WTC11 (cell line): Measurements from ENCODE around the gene GSG1L2. TPM values are rescaled to one million over a fixed set of nuclear protein-coding genes. Genes with fewer than 3 reads are reported as not detected.

Experiments used
- ATAC-seq: fragments of 200-7000 bp; cut with Tn5 transposase; 2 replicates; pipeline ENCODE4 v1.10.0; 2021; ENCODE audit warnings: mild to moderate bottlenecking, moderate library complexity
- CTCF ChIA-PET: fragments of 300-600 bp; sonication (Branson Sonifier 250); formaldehyde crosslinking; loops from one replicate; lab custom pipeline; 2021; ENCODE audit warnings: antibody characterized with exemption; lab: Charles Lee
- POLR2A ChIA-PET: fragments of 350-600 bp; sonication (Branson Sonifier 250); formaldehyde crosslinking; loops from one replicate; lab custom pipeline; 2021; ENCODE audit warnings: antibody characterized with exemption; lab: Charles Lee
- DNase-seq: peaks from one replicate; pipeline ENCODE4 v3.0.0; 2021; ENCODE audit warnings: low spot score
- H3K27ac Mint-ChIP-seq: 2 replicates; pipeline ENCODE4 v1.8.0; 2021; ENCODE audit warnings: mixed read lengths
- H3K27me3 Mint-ChIP-seq: 2 replicates; pipeline ENCODE4 v1.8.0; 2021; ENCODE audit warnings: low read depth, mild to moderate bottlenecking, moderate library complexity, mixed read lengths
- H3K36me3 Mint-ChIP-seq: 2 replicates; pipeline ENCODE4 v1.8.0; 2021; ENCODE audit warnings: mixed read lengths
- H3K4me1 Mint-ChIP-seq: 2 replicates; pipeline ENCODE4 v1.8.0; 2022; ENCODE audit warnings: mixed read lengths
- H3K4me3 Mint-ChIP-seq: 2 replicates; pipeline ENCODE4 v1.8.0; 2021; ENCODE audit warnings: mild to moderate bottlenecking, moderate library complexity, mixed read lengths
- H3K9me3 Mint-ChIP-seq: 2 replicates; pipeline ENCODE4 v1.8.0; 2021; ENCODE audit warnings: mixed read lengths
- ATF6 ChIP-seq: sonication (generic); formaldehyde crosslinking; IDR thresholded peaks from 2 replicates; pipeline ENCODE4 v1.8.1; 2023; ENCODE audit warnings: mild to moderate bottlenecking, missing genetic modification reagents
- CDX4 ChIP-seq: fragments of 250-450 bp; sonication (Bioruptor Pico); IDR thresholded peaks from 2 replicates; pipeline ENCODE4 v1.9.0; 2021; ENCODE audit warnings: moderate library complexity, mild to moderate bottlenecking, inconsistent platforms, borderline replicate concordance
- ELF4 ChIP-seq: sonication (generic); formaldehyde crosslinking; IDR thresholded peaks from 2 replicates; pipeline ENCODE4 v1.8.1; 2022; ENCODE audit warnings: low read depth, mild to moderate bottlenecking, moderate library complexity, missing genetic modification reagents
- EMX1 ChIP-seq: fragments of 250-450 bp; sonication (Bioruptor Pico); IDR thresholded peaks from 2 replicates; pipeline ENCODE4 v1.8.0; 2021; ENCODE audit warnings: mild to moderate bottlenecking
- FOXP1 ChIP-seq: sonication (generic); formaldehyde crosslinking; IDR thresholded peaks from 2 replicates; pipeline ENCODE4 v1.8.0; 2022; ENCODE audit warnings: missing genetic modification reagents, mild to moderate bottlenecking, moderate library complexity, borderline replicate concordance
- FOXP4 ChIP-seq: sonication (generic); formaldehyde crosslinking; IDR thresholded peaks from 2 replicates; pipeline ENCODE4 v1.8.0; 2022; ENCODE audit warnings: mild to moderate bottlenecking, missing genetic modification reagents
- GABPB1 ChIP-seq: sonication (generic); formaldehyde crosslinking; IDR thresholded peaks from 2 replicates; pipeline ENCODE4 v1.8.1; 2023; ENCODE audit warnings: mild to moderate bottlenecking, missing genetic modification reagents
- MXD4 ChIP-seq: fragments of 250-450 bp; sonication (Bioruptor Pico); IDR thresholded peaks from 2 replicates; pipeline ENCODE4 v1.8.0; 2021; ENCODE audit warnings: mild to moderate bottlenecking, moderate library complexity, borderline replicate concordance
- PRRX2 ChIP-seq: fragments of 250-450 bp; sonication (Bioruptor Pico); IDR thresholded peaks from 2 replicates; pipeline ENCODE4 v1.8.0; 2021; ENCODE audit warnings: mild to moderate bottlenecking
- SOX15 ChIP-seq: fragments of 250-450 bp; sonication (Bioruptor Pico); IDR thresholded peaks from 2 replicates; pipeline ENCODE4 v1.9.0; 2021; ENCODE audit warnings: mild to moderate bottlenecking
- STAT6 ChIP-seq: sonication (generic); formaldehyde crosslinking; conservative IDR thresholded peaks from 2 replicates; pipeline ENCODE4 v1.8.1; 2023; ENCODE audit warnings: mild to moderate bottlenecking, low read depth, missing genetic modification reagents, moderate library complexity
- USF2 ChIP-seq: sonication (generic); formaldehyde crosslinking; IDR thresholded peaks from 2 replicates; pipeline ENCODE4 v1.8.1; 2023; ENCODE audit warnings: mild to moderate bottlenecking, missing genetic modification reagents, moderate library complexity
- ZBTB21 ChIP-seq: sonication (generic); formaldehyde crosslinking; IDR thresholded peaks from 2 replicates; pipeline ENCODE4 v1.8.1; 2023; ENCODE audit warnings: mild to moderate bottlenecking, missing genetic modification reagents, borderline replicate concordance
- ZNF138 ChIP-seq: sonication (generic); formaldehyde crosslinking; conservative IDR thresholded peaks from 2 replicates; pipeline ENCODE4 v1.8.1; 2022; ENCODE audit warnings: mild to moderate bottlenecking, moderate library complexity, missing genetic modification reagents
- ZNF423 ChIP-seq: fragments of 250-450 bp; sonication (Bioruptor Pico); IDR thresholded peaks from 2 replicates; pipeline ENCODE4 v2.1.2; 2022; ENCODE audit warnings: mild to moderate bottlenecking, moderate library complexity
- total RNA-seq: library from RNA; stranded (reverse); gene quantifications from 3 replicates; pipeline ENCODE4 v1.2.3, GENCODE V29; 2021
- TF ChIP-seq, protein P1 (sequence below): fragments of 250-450 bp; sonication (Bioruptor Pico); IDR thresholded peaks from 2 replicates; pipeline ENCODE4 v1.8.0; 2021; ENCODE audit warnings: mild to moderate bottlenecking
- TF ChIP-seq, protein P2 (sequence below): sonication (generic); formaldehyde crosslinking; IDR thresholded peaks from 2 replicates; pipeline ENCODE4 v1.8.0; 2022; ENCODE audit warnings: mild to moderate bottlenecking, missing genetic modification reagents
- TF ChIP-seq, protein P3 (sequence below): fragments of 250-450 bp; sonication (Bioruptor Pico); IDR thresholded peaks from 2 replicates; pipeline ENCODE4 v1.9.0; 2021; ENCODE audit warnings: mild to moderate bottlenecking, borderline replicate concordance

GSG1L2 gene
- total RNA-seq, 1 experiment from 2014 or later: not detected

DNA sequence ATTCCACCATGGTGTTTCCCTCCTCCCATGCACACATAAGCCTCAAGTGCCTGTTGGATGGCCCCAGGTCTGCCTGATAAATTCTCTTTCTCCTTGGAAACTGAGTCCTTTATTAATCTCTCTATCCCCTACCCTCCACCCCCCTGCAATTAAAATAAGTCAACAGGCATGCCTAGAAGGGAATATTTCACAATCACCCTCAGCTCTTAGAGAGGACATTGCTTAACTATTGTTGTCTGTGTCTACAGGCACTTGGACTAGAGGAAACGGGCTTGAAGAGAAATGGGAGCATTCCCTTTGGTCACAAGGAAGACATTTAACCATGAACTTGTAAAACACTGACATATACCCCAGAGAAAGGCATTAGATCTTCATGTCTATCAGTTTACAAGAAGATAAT lies 43.7 kb upstream of the GSG1L2 start (continued):
- TF ChIP-seq STAT6 (CRISPR knock-in tag) (no peak), SOX15 (no peak), FOXP1 (CRISPR knock-in tag) (no peak), PRRX2 (CRISPR knock-in tag) (no peak), ZNF138 (CRISPR knock-in tag) (no peak), MXD4 (CRISPR knock-in tag) (no peak), ELF4 (CRISPR knock-in tag) (no peak)
- TF ChIP-seq, protein P1, sequence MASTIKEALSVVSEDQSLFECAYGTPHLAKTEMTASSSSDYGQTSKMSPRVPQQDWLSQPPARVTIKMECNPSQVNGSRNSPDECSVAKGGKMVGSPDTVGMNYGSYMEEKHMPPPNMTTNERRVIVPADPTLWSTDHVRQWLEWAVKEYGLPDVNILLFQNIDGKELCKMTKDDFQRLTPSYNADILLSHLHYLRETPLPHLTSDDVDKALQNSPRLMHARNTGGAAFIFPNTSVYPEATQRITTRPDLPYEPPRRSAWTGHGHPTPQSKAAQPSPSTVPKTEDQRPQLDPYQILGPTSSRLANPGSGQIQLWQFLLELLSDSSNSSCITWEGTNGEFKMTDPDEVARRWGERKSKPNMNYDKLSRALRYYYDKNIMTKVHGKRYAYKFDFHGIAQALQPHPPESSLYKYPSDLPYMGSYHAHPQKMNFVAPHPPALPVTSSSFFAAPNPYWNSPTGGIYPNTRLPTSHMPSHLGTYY (CRISPR knock-in tag): no peak
- TF ChIP-seq, protein P2, sequence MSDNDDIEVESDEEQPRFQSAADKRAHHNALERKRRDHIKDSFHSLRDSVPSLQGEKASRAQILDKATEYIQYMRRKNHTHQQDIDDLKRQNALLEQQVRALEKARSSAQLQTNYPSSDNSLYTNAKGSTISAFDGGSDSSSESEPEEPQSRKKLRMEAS (CRISPR knock-in tag): no peak
- TF ChIP-seq, protein P3, sequence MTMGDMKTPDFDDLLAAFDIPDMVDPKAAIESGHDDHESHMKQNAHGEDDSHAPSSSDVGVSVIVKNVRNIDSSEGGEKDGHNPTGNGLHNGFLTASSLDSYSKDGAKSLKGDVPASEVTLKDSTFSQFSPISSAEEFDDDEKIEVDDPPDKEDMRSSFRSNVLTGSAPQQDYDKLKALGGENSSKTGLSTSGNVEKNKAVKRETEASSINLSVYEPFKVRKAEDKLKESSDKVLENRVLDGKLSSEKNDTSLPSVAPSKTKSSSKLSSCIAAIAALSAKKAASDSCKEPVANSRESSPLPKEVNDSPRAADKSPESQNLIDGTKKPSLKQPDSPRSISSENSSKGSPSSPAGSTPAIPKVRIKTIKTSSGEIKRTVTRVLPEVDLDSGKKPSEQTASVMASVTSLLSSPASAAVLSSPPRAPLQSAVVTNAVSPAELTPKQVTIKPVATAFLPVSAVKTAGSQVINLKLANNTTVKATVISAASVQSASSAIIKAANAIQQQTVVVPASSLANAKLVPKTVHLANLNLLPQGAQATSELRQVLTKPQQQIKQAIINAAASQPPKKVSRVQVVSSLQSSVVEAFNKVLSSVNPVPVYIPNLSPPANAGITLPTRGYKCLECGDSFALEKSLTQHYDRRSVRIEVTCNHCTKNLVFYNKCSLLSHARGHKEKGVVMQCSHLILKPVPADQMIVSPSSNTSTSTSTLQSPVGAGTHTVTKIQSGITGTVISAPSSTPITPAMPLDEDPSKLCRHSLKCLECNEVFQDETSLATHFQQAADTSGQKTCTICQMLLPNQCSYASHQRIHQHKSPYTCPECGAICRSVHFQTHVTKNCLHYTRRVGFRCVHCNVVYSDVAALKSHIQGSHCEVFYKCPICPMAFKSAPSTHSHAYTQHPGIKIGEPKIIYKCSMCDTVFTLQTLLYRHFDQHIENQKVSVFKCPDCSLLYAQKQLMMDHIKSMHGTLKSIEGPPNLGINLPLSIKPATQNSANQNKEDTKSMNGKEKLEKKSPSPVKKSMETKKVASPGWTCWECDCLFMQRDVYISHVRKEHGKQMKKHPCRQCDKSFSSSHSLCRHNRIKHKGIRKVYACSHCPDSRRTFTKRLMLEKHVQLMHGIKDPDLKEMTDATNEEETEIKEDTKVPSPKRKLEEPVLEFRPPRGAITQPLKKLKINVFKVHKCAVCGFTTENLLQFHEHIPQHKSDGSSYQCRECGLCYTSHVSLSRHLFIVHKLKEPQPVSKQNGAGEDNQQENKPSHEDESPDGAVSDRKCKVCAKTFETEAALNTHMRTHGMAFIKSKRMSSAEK (CRISPR knock-in tag): no peak

GRCh38 chr17:9862949-9863348 lies 41.1 kb upstream of the GSG1L2 start:
- ChIA-PET CTCF (interaction anchor here (1.1 kb wide), 1 partner anchor 27 kb away, joined by 3 read pairs; no protein-coding TSS in a partner anchor), POLR2A (no interaction called here)
- Mint-ChIP-seq H3K27ac (no peak overlapping the region), H3K27me3 (no peaks in the 10 kb centered on the region; the same call in 1 of the 2 replicates), H3K36me3 (0 out of 2 replicates have a peak, but pooled peaks cover 2% of the 10 kb centered on the region), H3K4me3 (no peak overlapping the region), H3K4me1 (no peaks in the 10 kb centered on the region), H3K9me3 (peaks cover 31% of the 10 kb centered on the region)
- TF ChIP-seq ZBTB21: no peak
- ATAC-seq (no peak), DNase-seq (no peak)

DNA sequence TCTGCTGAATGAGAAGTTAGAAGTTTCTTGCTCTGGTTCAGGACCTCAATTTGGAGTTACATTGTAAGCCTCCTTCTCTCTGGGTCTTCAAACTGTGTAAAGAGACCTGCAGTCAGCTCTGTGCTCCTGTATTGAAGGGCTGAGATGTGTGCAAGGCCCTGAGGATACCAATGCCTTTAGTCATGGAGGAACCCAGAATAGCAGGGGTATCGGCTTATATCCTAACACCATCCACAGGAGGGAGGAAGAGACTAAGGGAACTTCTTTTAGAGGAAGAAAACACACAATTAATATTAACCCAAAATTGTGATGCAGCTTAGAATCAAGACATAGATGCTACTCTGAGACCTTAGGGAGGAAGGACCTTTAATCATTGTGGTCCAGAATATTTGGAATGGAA lies 40.3 kb upstream of the GSG1L2 start:
- Mint-ChIP-seq H3K4me1 (no peaks in the 10 kb centered on the region), H3K27me3 (no peaks in the 10 kb centered on the region; the same call in 1 of the 2 replicates), H3K27ac (no peak overlapping the region), H3K36me3 (0 out of 2 replicates have a peak, but pooled peaks cover 2% of the 10 kb centered on the region), H3K4me3 (no peak overlapping the region), H3K9me3 (peaks cover 36% of the 10 kb centered on the region)
- ATAC-seq (no peak), DNase-seq (no peak)
- ChIA-PET CTCF (interaction anchor here (1.1 kb wide), 1 partner anchor 28 kb away, joined by 3 read pairs; no protein-coding TSS in a partner anchor), POLR2A (no interaction called here)
- TF ChIP-seq EMX1 (CRISPR knock-in tag): no peak
- no peak for TF ChIP-seq CDX4 (CRISPR knock-in tag)
- TF ChIP-seq ATF6: no peak
- TF ChIP-seq USF2 (CRISPR knock-in tag): no peak
- no peak for TF ChIP-seq ZNF423 (CRISPR knock-in tag)
- TF ChIP-seq FOXP4 (CRISPR knock-in tag): no peak
- TF ChIP-seq GABPB1: no peak
- TF ChIP-seq ZBTB21: no peak
